ENCODE results near the gene USF1.
"Not testable (repeated sequence)": the region's sequence is repeated elsewhere in the genome, so short reads cannot be mapped to it uniquely, and the experiment has no call there.

Gene USF1

DNA sequence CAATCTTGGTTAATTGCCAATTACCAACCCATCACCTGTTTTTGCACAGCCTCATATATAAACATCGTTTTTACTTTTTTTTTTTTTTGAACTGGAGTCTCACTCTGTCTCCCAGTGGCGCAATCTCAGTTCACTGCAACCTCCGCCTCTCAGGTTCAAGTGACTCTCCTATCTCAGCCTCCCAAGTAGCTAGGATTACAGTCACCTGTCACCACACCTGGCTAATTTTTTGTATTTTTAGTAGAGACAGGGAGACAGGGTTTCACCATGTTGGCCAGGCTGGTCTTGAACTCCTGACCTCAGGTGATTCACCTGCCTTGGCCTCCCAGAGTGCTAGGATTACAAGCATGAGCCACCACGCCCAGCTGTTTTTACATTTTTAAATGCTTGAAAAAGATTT lies 53.7 kb downstream of the USF1 start:
- DNase-seq (ENCODE audit: low read depth, low spot score) = not testable (repeated sequence)

Measured in activated naive CD8-positive, alpha-beta T cell treated with anti-CD3 and anti-CD28 coated beads, Interleukin-2, amount 50 U/mL, for 16 hours (primary cell).